ENCODE results near the gene PRSS48.
"Not testable (repeated sequence)": the region's sequence is repeated elsewhere in the genome, so short reads cannot be mapped to it uniquely, and the experiment has no call there.

The PRSS48 gene

GRCh38 chr4:151263455-151263854, 13.5 kb upstream of the PRSS48 start:
- DNase-seq (ENCODE audit: low read depth): no peak

GRCh38 chr4:151266497-151266896, 10.5 kb upstream of the PRSS48 start:
- DNase-seq (ENCODE audit: low read depth): no peak

- DNase-seq (ENCODE audit: low read depth): no peak
Observed at GRCh38 chr4:151267104-151267503, 9.9 kb upstream of the PRSS48 start.

- DNase-seq (ENCODE audit: low read depth): no peak
Observed at GRCh38 chr4:151267822-151268535, 9.0 kb upstream of the PRSS48 start.

GRCh38 chr4:151268905-151269304, 8.1 kb upstream of the PRSS48 start:
- DNase-seq (ENCODE audit: low read depth): not testable (repeated sequence)

- DNase-seq (ENCODE audit: low read depth): no peak
Observed at GRCh38 chr4:151284534-151285245, 7.7 kb downstream of the PRSS48 start.

GRCh38 chr4:151287409-151287808, 10.4 kb downstream of the PRSS48 start:
- no peak for DNase-seq (ENCODE audit: low read depth)

GRCh38 chr4:151291485-151291884, 14.5 kb downstream of the PRSS48 start:
- DNase-seq (ENCODE audit: low read depth): no peak

- DNase-seq (ENCODE audit: low read depth): no peak
Observed at GRCh38 chr4:151292038-151292437, 15.1 kb downstream of the PRSS48 start.

- no peak for DNase-seq (ENCODE audit: low read depth)
Observed at GRCh38 chr4:151294833-151295496, 18.0 kb downstream of the PRSS48 start.

- no peak for DNase-seq (ENCODE audit: low read depth)
Observed at GRCh38 chr4:151296227-151296626, 19.3 kb downstream of the PRSS48 start.

- DNase-seq (ENCODE audit: low read depth): no peak
Observed at GRCh38 chr4:151297170-151297569, 20.2 kb downstream of the PRSS48 start.

- DNase-seq (ENCODE audit: low read depth): no peak
Observed at GRCh38 chr4:151302432-151302831, 25.5 kb downstream of the PRSS48 start.

GRCh38 chr4:151304226-151304625, 27.3 kb downstream of the PRSS48 start:
- DNase-seq (ENCODE audit: low read depth): no peak

- no peak for DNase-seq (ENCODE audit: low read depth)
Observed at GRCh38 chr4:151304755-151305154, 27.8 kb downstream of the PRSS48 start.

- DNase-seq (ENCODE audit: low read depth): no peak
Observed at GRCh38 chr4:151310124-151310728, 33.3 kb downstream of the PRSS48 start.

GRCh38 chr4:151313306-151314009, 36.5 kb downstream of the PRSS48 start:
- DNase-seq (ENCODE audit: low read depth): no peak

- DNase-seq (ENCODE audit: low read depth): no peak
Observed at GRCh38 chr4:151314010-151314355, 37.0 kb downstream of the PRSS48 start.

- no peak for DNase-seq (ENCODE audit: low read depth)
Observed at GRCh38 chr4:151314479-151314878, 37.5 kb downstream of the PRSS48 start.

GRCh38 chr4:151315212-151315886, 38.4 kb downstream of the PRSS48 start:
- no peak for DNase-seq (ENCODE audit: low read depth)

- DNase-seq (ENCODE audit: low read depth): no peak
Observed at GRCh38 chr4:151316645-151317044, 39.7 kb downstream of the PRSS48 start.
